Measurements from ENCODE around the gene DPYD.

GRCh38 chr1:97047421-97047793 is 873.4 kb downstream of the DPYD start:
- TF ChIP-seq CTCF (IDR thresholded peaks at IDR 0.05; ENCODE audit: insufficient read depth, low read length, poor library complexity, severe bottlenecking), result no peak
- TF ChIP-seq EZH2phosphoT487 (conservative IDR thresholded peaks at IDR 0.05; ENCODE audit: low read length), result no peak

Data from SU-DHL-6 (cell line).